ENCODE measurements around the gene DNAH3. TPM values are rescaled to one million over a fixed set of nuclear protein-coding genes. Genes with fewer than 3 reads are reported as not detected.

Gene DNAH3
- total RNA-seq, 4 donors from 2014 or later: 0.13 to 0.15 TPM; not detected in 2

GRCh38 chr16:20884240-20884556 lies 266.4 kb downstream of the DNAH3 start:
- peak; percentile 49 for ATAC-seq

DNA sequence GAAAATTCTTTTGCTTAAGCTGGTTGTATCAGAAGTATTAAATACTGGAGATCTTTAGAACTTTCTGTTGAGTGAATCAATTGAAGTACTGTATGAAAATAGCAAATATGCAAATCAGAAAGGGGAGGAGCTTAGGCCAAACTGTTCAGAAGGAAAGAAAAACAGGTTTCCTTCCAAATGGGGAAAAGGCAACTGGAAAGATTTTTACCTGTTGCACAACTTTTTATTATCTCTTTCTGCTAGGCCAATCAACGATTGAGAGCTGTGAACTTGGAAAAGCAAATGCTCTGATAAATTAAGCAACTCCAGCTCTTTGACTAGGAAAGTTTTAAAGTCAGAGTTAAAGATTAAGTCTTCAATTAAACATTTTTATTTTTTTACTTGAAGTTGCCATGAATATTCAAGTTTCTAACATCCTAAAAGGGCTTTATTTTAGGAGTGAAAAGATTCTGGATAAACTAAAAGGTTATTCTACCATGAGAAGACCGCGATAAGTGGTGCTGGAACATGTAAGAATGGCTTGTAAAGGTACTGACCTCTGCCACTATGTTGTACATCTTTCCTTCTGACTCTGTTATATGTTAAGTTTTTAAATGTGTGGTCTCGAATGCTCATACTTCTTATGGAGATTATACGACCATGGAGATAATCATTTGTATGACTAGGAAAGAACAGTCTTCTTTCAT lies 266.9 kb downstream of the DNAH3 start:
- WGBS, 2 donors (ENCODE audit: low coverage in 1 of 2): 73 to 90% methylated on average over 5 of the region's 5 CpGs
- Histone ChIP-seq H3K4me3 (no peak overlapping the region), H3K36me3 (no peaks in the 10 kb centered on the region), H3K4me1 (peaks cover 12 to 70% (median 28%) of the 10 kb centered on the region in 3 donors), H3K27me3 (no peaks in the 10 kb centered on the region), H3K27ac (peak overlapping the region in 1 of 4 donors; percentile 41), H3K9me3 (no peaks in the 10 kb centered on the region)
- TF ChIP-seq EP300 (IDR thresholded peaks at IDR 0.05): no peak
- TF ChIP-seq POLR2AphosphoS5 (IDR thresholded peaks at IDR 0.05): no peak
- TF ChIP-seq, protein P1, sequence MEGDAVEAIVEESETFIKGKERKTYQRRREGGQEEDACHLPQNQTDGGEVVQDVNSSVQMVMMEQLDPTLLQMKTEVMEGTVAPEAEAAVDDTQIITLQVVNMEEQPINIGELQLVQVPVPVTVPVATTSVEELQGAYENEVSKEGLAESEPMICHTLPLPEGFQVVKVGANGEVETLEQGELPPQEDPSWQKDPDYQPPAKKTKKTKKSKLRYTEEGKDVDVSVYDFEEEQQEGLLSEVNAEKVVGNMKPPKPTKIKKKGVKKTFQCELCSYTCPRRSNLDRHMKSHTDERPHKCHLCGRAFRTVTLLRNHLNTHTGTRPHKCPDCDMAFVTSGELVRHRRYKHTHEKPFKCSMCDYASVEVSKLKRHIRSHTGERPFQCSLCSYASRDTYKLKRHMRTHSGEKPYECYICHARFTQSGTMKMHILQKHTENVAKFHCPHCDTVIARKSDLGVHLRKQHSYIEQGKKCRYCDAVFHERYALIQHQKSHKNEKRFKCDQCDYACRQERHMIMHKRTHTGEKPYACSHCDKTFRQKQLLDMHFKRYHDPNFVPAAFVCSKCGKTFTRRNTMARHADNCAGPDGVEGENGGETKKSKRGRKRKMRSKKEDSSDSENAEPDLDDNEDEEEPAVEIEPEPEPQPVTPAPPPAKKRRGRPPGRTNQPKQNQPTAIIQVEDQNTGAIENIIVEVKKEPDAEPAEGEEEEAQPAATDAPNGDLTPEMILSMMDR (IDR thresholded peaks at IDR 0.05): no peak
- TF ChIP-seq POLR2A (IDR thresholded peaks at IDR 0.05): no peak
- peak; percentile 54 for ATAC-seq

More at GRCh38 chr16:20884240-20884556, 266.4 kb downstream of the DNAH3 start:
- Histone ChIP-seq H3K27me3 (no peaks in the 10 kb centered on the region), H3K9me3 (no peaks in the 10 kb centered on the region), H3K4me1 (peaks cover 8 to 66% (median 26%) of the 10 kb centered on the region in 3 donors), H3K36me3 (no peaks in the 10 kb centered on the region), H3K4me3 (no peak overlapping the region), H3K27ac (peak overlapping the region in 1 of 4 donors; percentile 41)
- TF ChIP-seq EP300 (IDR thresholded peaks at IDR 0.05): no peak
- no peak for TF ChIP-seq POLR2A (IDR thresholded peaks at IDR 0.05)
- WGBS, 2 donors (ENCODE audit: low coverage in 1 of 2): 67% methylated on average over 1 of the region's 1 CpG; no CpG with 5 or more reads in 1 of the 2 donors

Other genes starting within 250 kb of the DNAH3 start
- 100 to 1,000 TPM; 126 to 170 (median 143) TPM for gene LDAF1, start 7.8 kb upstream of the DNAH3 start, total RNA-seq
- gene ZP2, start 60.7 kb upstream of the DNAH3 start, total RNA-seq: not detected
- gene ANKS4B, start 82.9 kb upstream of the DNAH3 start, total RNA-seq: not detected
- gene CRYM, start 127.4 kb upstream of the DNAH3 start, total RNA-seq: under 1 TPM in 2 of 4 donors, not detected in 2; 0.27 to 0.79 TPM